ENCODE measurements around the gene TESK2.

DNA sequence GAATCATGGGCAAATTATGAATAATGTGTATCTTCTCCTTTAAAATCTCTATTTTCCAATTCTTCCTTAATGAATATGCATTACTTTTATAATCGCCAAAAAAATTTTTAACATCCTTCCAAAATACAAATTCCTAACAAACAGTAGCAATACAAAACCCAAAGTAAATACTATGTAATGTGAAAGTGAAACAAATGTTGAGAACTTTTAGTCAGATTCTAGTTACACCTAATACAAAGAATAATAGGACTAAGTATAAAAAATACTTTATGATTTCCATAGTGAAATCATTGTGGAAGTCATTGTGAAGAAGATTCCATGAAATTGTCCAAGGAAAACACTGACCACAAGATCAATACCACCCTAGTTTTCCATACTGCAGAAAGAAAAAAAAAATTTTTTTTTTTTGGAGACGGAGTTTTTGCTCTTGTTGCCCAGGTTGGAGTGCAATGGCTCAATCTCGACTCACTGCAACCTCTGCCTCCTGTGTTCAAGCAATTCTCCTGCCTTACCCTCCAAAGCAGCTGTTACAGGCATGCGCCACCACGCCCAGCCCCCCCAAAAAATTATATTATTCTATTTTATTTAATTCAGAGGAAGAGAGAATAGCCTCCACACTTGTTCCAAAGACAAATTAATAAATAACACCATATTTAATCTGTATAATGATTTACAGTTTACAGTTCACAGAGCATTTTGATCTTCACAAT lies 11.8 kb downstream of the TESK2 start:
- TF ChIP-seq, protein P1, sequence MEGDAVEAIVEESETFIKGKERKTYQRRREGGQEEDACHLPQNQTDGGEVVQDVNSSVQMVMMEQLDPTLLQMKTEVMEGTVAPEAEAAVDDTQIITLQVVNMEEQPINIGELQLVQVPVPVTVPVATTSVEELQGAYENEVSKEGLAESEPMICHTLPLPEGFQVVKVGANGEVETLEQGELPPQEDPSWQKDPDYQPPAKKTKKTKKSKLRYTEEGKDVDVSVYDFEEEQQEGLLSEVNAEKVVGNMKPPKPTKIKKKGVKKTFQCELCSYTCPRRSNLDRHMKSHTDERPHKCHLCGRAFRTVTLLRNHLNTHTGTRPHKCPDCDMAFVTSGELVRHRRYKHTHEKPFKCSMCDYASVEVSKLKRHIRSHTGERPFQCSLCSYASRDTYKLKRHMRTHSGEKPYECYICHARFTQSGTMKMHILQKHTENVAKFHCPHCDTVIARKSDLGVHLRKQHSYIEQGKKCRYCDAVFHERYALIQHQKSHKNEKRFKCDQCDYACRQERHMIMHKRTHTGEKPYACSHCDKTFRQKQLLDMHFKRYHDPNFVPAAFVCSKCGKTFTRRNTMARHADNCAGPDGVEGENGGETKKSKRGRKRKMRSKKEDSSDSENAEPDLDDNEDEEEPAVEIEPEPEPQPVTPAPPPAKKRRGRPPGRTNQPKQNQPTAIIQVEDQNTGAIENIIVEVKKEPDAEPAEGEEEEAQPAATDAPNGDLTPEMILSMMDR (IDR thresholded peaks at IDR 0.05) = no peak
- TF ChIP-seq EZH2 (IDR thresholded peaks at IDR 0.05) (no peak), EZH2phosphoT487 (IDR thresholded peaks at IDR 0.05) (no peak)
